ENCODE results near the gene NACAD.

DNA sequence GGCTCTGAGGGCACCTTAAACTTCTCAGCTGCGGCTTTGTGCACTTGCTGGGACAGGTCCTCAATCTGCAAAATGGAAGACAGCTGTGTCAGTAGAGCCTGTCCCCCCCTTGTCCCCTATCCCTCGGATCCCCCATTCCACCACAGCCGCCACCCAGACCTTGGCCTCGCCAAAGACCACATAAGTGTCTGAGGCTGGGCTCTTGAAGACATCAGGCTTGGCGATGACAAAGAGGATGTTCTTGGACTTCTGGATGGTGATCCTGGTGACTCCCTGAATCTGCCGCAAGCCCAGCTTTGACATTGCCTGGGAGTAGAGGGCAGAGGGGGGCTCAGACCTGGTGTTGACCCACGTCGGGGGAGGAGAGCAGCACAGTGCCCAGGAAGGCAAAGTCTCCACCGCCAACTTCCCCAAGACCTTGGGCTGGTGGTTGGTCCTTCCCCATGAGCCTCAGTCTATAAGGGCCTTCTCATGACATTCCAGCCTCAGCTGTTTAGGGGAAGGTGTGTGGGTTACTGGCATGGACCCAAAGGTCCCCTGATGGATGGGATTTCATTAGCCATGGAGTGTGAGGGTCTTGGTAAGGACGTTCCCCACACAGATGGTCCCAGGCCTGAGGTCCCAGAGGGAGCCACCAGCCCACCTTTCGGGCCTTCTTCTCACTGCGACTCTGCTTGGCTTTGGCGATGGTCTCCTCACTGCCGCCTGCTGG, 7.7 kb downstream of the NACAD start:
- TF ChIP-seq EZH2 (IDR thresholded peaks at IDR 0.05; ENCODE audit: insufficient read depth, poor library complexity, severe bottlenecking) (no peak), EZH2phosphoT487 (IDR thresholded peaks at IDR 0.05; ENCODE audit: insufficient read depth, low read depth) (no peak)

All from GM23248 (cell line).